K562 (cell line): ENCODE data around the gene SLC1A2. TPM values are rescaled to one million over a fixed set of nuclear protein-coding genes. Genes with fewer than 3 reads are reported as not detected.

Experiments
- ATAC-seq: fragments of 200-7000 bp; cut with Tn5 transposase; 3 replicates; pipeline ENCODE4 v1.9.1; 2020; ENCODE audit warnings: moderate library complexity
- BruUV-seq: library from RNA; stranded (reverse); fragments of 400-500 nt; replicated peaks from 2 replicates; lab custom pipeline; 2021; lab: Mats Ljungman, UMichigan
- CTCF ChIA-PET: fragments of 300-600 bp; formaldehyde crosslinking; extraction: SDS; loops from one replicate; lab custom pipeline; 2021; ENCODE audit warnings: low intra/inter-chr PET ratio; lab: Yijun Ruan, JAX
- POLR2A ChIA-PET: fragments of 300-600, 350-650 bp; sonication (Branson Sonifier 250); formaldehyde crosslinking; extraction: SDS; loops from one replicate; lab custom pipeline; 2021; ENCODE audit warnings: antibody characterized with exemption, inconsistent platforms; lab: Yijun Ruan, JAX
- DNase-seq, 4 experiments: peaks; one replicate each; pipeline versions ENCODE4 v3.0.0 to v3.0.0-alpha.2; 2011 to 2018; ENCODE audit warnings: low spot score in 3 of 4, mixed read lengths in 3 of 4; ENCODE audit errors: extremely low read depth in 1 of 4
- FAIRE-seq: peaks from 2 replicates; lab custom pipeline; 2011; peaks lifted over from hg19 to GRCh38; lab: Jason Lieb, UNC
- H2AFZ ChIP-seq: 2 replicates; pipeline ENCODE4 v1.6.0; 2011; ENCODE audit warnings: low read depth, low read length, control low read depth, inconsistent platforms
- H3K27ac ChIP-seq: fragments of 200-600 bp; 3 replicates; pipeline ENCODE4 v1.8.0; 2011; ENCODE audit warnings: low read depth, mild to moderate bottlenecking, control low read depth, inconsistent platforms, low read length, moderate library complexity, mixed read lengths; ENCODE audit errors: extremely low read depth
- H3K27me3 ChIP-seq, 2 experiments: fragments of 300-600 bp in 1 of 2; 2 replicates in 1 of 2; 3 replicates in 1 of 2; pipeline versions ENCODE4 v1.6.0 to v1.8.0; 2011; ENCODE audit warnings: inconsistent platforms in 2 of 2, low read length in 2 of 2, mild to moderate bottlenecking in 1 of 2, mixed read lengths in 1 of 2, moderate library complexity in 1 of 2; ENCODE audit not compliant: control insufficient read depth in 2 of 2, insufficient read depth in 2 of 2
- H3K36me3 ChIP-seq: fragments of 300-600 bp; 3 replicates; pipeline ENCODE4 v1.8.0; 2011; ENCODE audit warnings: mild to moderate bottlenecking, low read length, inconsistent platforms; ENCODE audit not compliant: control insufficient read depth, insufficient read depth
- H3K4me1 ChIP-seq, 2 experiments: fragments of 200-600 bp in 1 of 2; replicated peaks in 1 of 2; 2 replicates in 1 of 2; 3 replicates in 1 of 2; pipeline versions ENCODE4 v1.5.1 to v1.8.0; 2011; ENCODE audit warnings: inconsistent platforms in 2 of 2, low read length in 2 of 2, mild to moderate bottlenecking in 1 of 2, mixed read lengths in 1 of 2, moderate library complexity in 1 of 2; ENCODE audit not compliant: control insufficient read depth in 2 of 2, insufficient read depth in 2 of 2
- H3K4me2 ChIP-seq: 2 replicates; pipeline ENCODE4 v1.6.1; 2011; ENCODE audit warnings: low read length, control low read depth, inconsistent platforms, mixed read lengths; ENCODE audit not compliant: insufficient read depth
- H3K4me3 ChIP-seq: fragments of 200-600 bp; sonication (generic), shearing (Covaris generic); 2 replicates; pipeline ENCODE4 v1.5.1; 2016; ENCODE audit warnings: control low read depth, inconsistent platforms
- H3K79me2 ChIP-seq: fragments of 200-600 bp; 3 replicates; pipeline ENCODE4 v1.8.0; 2011; ENCODE audit warnings: low read length, inconsistent platforms; ENCODE audit not compliant: control insufficient read depth, insufficient read depth
- H3K9ac ChIP-seq, 2 experiments: 2 replicates each; pipeline versions ENCODE4 v1.6.0 to v1.6.1; 2011; ENCODE audit warnings: low read depth in 2 of 2, low read length in 2 of 2, control low read depth in 1 of 2, inconsistent platforms in 1 of 2, mild to moderate bottlenecking in 1 of 2, mixed read lengths in 1 of 2; ENCODE audit not compliant: insufficient read depth in 1 of 2
- H3K9me1 ChIP-seq: one replicate; pipeline ENCODE4 v1.6.0; 2011; ENCODE audit warnings: inconsistent platforms, mild to moderate bottlenecking, low read length, moderate library complexity; ENCODE audit not compliant: control insufficient read depth, insufficient read depth
- H3K9me3 ChIP-seq: replicated peaks from 2 replicates; pipeline ENCODE4 v1.5.1; 2011; ENCODE audit warnings: low read depth, low read length, inconsistent platforms; ENCODE audit not compliant: control insufficient read depth, insufficient read depth
- H4K20me1 ChIP-seq: replicated peaks from 2 replicates; pipeline ENCODE4 v1.6.1; 2011; ENCODE audit warnings: low read length, inconsistent platforms, mixed read lengths; ENCODE audit not compliant: control insufficient read depth, insufficient read depth
- BHLHE40 ChIP-seq: IDR thresholded peaks from 2 replicates; pipeline ENCODE4 v1.6.1; 2011; ENCODE audit warnings: low read length, improper control_type of control experiment
- CEBPZ ChIP-seq: fragments of 150-350 bp; IDR thresholded peaks from 2 replicates; pipeline ENCODE4 v1.6.1; 2014; ENCODE audit warnings: low read depth, mild to moderate bottlenecking, low read length, borderline replicate concordance
- DEAF1 ChIP-seq: fragments of 450-650 bp; formaldehyde crosslinking; IDR thresholded peaks from 2 replicates; pipeline ENCODE4 v1.4.0; 2020; ENCODE audit warnings: mild to moderate bottlenecking, moderate library complexity
- FOXM1 ChIP-seq, 2 experiments: fragments of 450-650 bp in 1 of 2; sonication (generic) in 1 of 2; formaldehyde crosslinking in 1 of 2; IDR thresholded peaks; 2 replicates each; pipeline versions ENCODE4 v1.6.1 to v1.9.0; 2017 to 2022; ENCODE audit warnings: low read depth in 2 of 2, mild to moderate bottlenecking in 2 of 2, missing genetic modification reagents in 1 of 2, moderate library complexity in 1 of 2
- MTA1 ChIP-seq: fragments of 450-650 bp; IDR thresholded peaks from 2 replicates; pipeline ENCODE4 v1.6.1; 2017; ENCODE audit warnings: borderline replicate concordance
- PRPF4 ChIP-seq: fragments of 200-400 bp; formaldehyde crosslinking; IDR thresholded peaks from one replicate; pipeline ENCODE4 v1.6.1; 2017; ENCODE audit warnings: low read length, low read depth, mild to moderate bottlenecking; ENCODE audit not compliant: insufficient read depth, poor library complexity, severe bottlenecking
- RUNX1 ChIP-seq: sonication (generic); IDR thresholded peaks from 2 replicates; pipeline ENCODE4 v1.6.1; 2016; ENCODE audit warnings: antibody characterized with exemption, low read depth
- ZNF121 ChIP-seq: sonication (generic); formaldehyde crosslinking; conservative IDR thresholded peaks from 2 replicates; pipeline ENCODE4 v1.8.0; 2022; ENCODE audit warnings: missing genetic modification reagents
- ZNF655 ChIP-seq: fragments of 250-450 bp; sonication (Bioruptor Pico); IDR thresholded peaks from 2 replicates; pipeline ENCODE4 v1.5.0; 2021
- WGBS: fragments of 100-300 bp; shearing (Covaris generic); methylation state at CpG from one replicate; pipeline ENCODE4 v1.1.6; 2016; ENCODE audit warnings: low coverage, mixed read lengths; ENCODE audit not compliant: insufficient coverage; ENCODE audit errors: missing lambda C conversion rate; 5-methylcytosine and 5-hydroxymethylcytosine counted together
- in situ Hi-C: fragments of 300-500 bp; cut with MboI; formaldehyde crosslinking; loops from 4 replicates; pipeline ENCODE4 v1.15.0; 2018; ENCODE audit warnings: inconsistent platforms, mixed read lengths
- intact Hi-C: fragments of 100-400 bp; cut with micrococcal nuclease; formaldehyde crosslinking; loops from 2 replicates; pipeline ENCODE4 v1.14.2; 2022
- polyA plus RNA-seq, 8 experiments: library from polyadenylated mRNA; depleted of rRNA in 4 of 8; stranded (reverse) in 5 of 8; unstranded in 3 of 8; fragments of >200 nt; fragmentation: Nextera tagmentation in 2 of 8; fragmentation: Illumina TruSeq in 1 of 8; extraction: Ambion mirVana in 2 of 8; extraction: Trizol in 1 of 8; gene quantifications; 2 replicates each; pipeline versions ENCODE4 v1.2.1 to v1.2.3, GENCODE V29; 2011 to 2014; ENCODE audit warnings: inconsistent platforms in 1 of 8, missing spikeins in 1 of 8
- total RNA-seq, 7 experiments: library from RNA; depleted of rRNA in 6 of 7; stranded (reverse); fragments of >200 nt in 6 of 7; fragmentation: Illumina TruSeq in 2 of 7; extraction: Trizol in 2 of 7; gene quantifications; 2 replicates each; pipeline versions ENCODE4 v1.2.1 to v1.2.3, GENCODE V29; 2011 to 2021; ENCODE audit warnings: low replicate concordance in 1 of 7

SLC1A2 gene
- total and polyA plus RNA-seq, 9 of the 15 experiments (the other 6 are each of a cell fraction or from before 2014, with no cell fraction given): 0.03 to 0.07 (median 0.04) TPM; not detected in 5

GRCh38 chr11:35311331-35311730, 108.0 kb downstream of the SLC1A2 start:
- Histone ChIP-seq H3K9me3 (no peaks in the 10 kb centered on the region), H3K9me1 (no peaks in the 10 kb centered on the region), H3K36me3 (no peaks in the 10 kb centered on the region), H3K9ac (no peak overlapping the region), H3K27me3 (peaks cover 2 to 5% of the 10 kb centered on the region in 2 experiments; a peak in 4 of 5 replicates), H3K27ac (no peak overlapping the region), H3K4me3 (no peak overlapping the region), H3K79me2 (no peaks in the 10 kb centered on the region), H3K4me1 (no peaks in the 10 kb centered on the region), H2AFZ (no peak overlapping the region), H4K20me1 (no peaks in the 10 kb centered on the region), H3K4me2 (no peak overlapping the region)
- DNase-seq (no peak), FAIRE-seq (no peak), ATAC-seq (no peak)
- 0% methylated on average over 3 of the region's 3 CpGs for WGBS
- ChIA-PET CTCF (no interaction called here), POLR2A (no interaction called here)
- intact Hi-C loops (no loop called here), in situ Hi-C loops (no loop called here)
- TF ChIP-seq RUNX1 (no peak), CEBPZ (no peak), FOXM1 (IDR thresholded peaks at IDR 0.05; ENCODE audit: low read depth) (no peak), FOXM1 (CRISPR knock-in tag; IDR thresholded peaks at IDR 0.05; ENCODE audit: low read depth) (no peak), ZNF121 (no peak), BHLHE40 (no peak), ZNF655 (CRISPR knock-in tag) (no peak), DEAF1 (no peak), MTA1 (no peak), PRPF4 (no peak)
- BruUV-seq: no TSS peak
